ENCODE results near the gene LRRC3C. TPM values are rescaled to one million over a fixed set of nuclear protein-coding genes. Genes with fewer than 3 reads are reported as not detected.

The LRRC3C gene
- total and polyA plus RNA-seq, 4 donors, result 0.08 to 0.24 (median 0.17) TPM; not detected in 1

GRCh38 chr17:39894681-39895376 lies 32.7 kb upstream of the LRRC3C start:
- H3K27ac ChIP-seq (ENCODE audit: low read depth in 1 of 2, low read length in 2 of 2), result no peak overlapping the region
- 36% methylated on average over 3 of the region's 3 CpGs for WGBS
- no peak for DNase-seq (ENCODE audit: low spot score)
- no peaks in the 10 kb centered on the region for H3K27me3 ChIP-seq (ENCODE audit: control insufficient read depth in 4 of 4, insufficient read depth in 4 of 4, low read length in 3 of 4)
- H3K9ac ChIP-seq (ENCODE audit: low read depth in 1 of 2, low read length in 2 of 2), result no peak overlapping the region
- no peak overlapping the region for H3K4me3 ChIP-seq (ENCODE audit: low read depth in 1 of 3, low read length in 3 of 3)
- H3K9me3 ChIP-seq (ENCODE audit: control insufficient read depth in 4 of 4, low read length in 3 of 4), result no peaks in the 10 kb centered on the region
- H3K4me1 ChIP-seq (ENCODE audit: control insufficient read depth in 4 of 4, insufficient read depth in 4 of 4, low read length in 3 of 4), result no peaks in the 10 kb centered on the region
- TF ChIP-seq HNF4A (conservative IDR thresholded peaks at IDR 0.05), result no peak
- no peak for TF ChIP-seq FOXA2 (IDR thresholded peaks at IDR 0.05)
- TF ChIP-seq TAF1 (conservative IDR thresholded peaks at IDR 0.05), result no peak
- no peak for TF ChIP-seq GABPA (IDR thresholded peaks at IDR 0.05 in 1 of 2, conservative IDR thresholded peaks at IDR 0.05 in 1 of 2)
- H3K36me3 ChIP-seq (ENCODE audit: control insufficient read depth in 4 of 4, insufficient read depth in 3 of 4, low read depth in 1 of 4, low read length in 3 of 4), result no peaks in the 10 kb centered on the region

GRCh38 chr17:39898088-39898487 lies 29.4 kb upstream of the LRRC3C start:
- TF ChIP-seq ATF3 (IDR thresholded peaks at IDR 0.05) (no peak), RXRA (IDR thresholded peaks at IDR 0.05) (no peak), NR2F2 (IDR thresholded peaks at IDR 0.05) (no peak), FOXA1 (IDR thresholded peaks at IDR 0.05) (no peak), HNF4A (conservative IDR thresholded peaks at IDR 0.05) (no peak), EGR1 (IDR thresholded peaks at IDR 0.05; ENCODE audit: low read depth in 2 of 2) (no peak), RAD21 (IDR thresholded peaks at IDR 0.05) (no peak), TAF1 (conservative IDR thresholded peaks at IDR 0.05) (no peak), REST (IDR thresholded peaks at IDR 0.05) (no peak), YY1 (IDR thresholded peaks at IDR 0.05) (no peak), FOXA2 (IDR thresholded peaks at IDR 0.05) (no peak), MAX (IDR thresholded peaks at IDR 0.05) (no peak), ZBTB33 (IDR thresholded peaks at IDR 0.05) (no peak), GABPA (IDR thresholded peaks at IDR 0.05 in 1 of 2, conservative IDR thresholded peaks at IDR 0.05 in 1 of 2) (no peak), JUND (IDR thresholded peaks at IDR 0.05) (no peak), CTCF (IDR thresholded peaks at IDR 0.05; ENCODE audit: low read depth, low read length, missing input control) (no peak), SP1 (IDR thresholded peaks at IDR 0.05) (no peak), HNF4G (IDR thresholded peaks at IDR 0.05) (no peak)
- no peaks in the 10 kb centered on the region for H3K9me3 ChIP-seq (ENCODE audit: control insufficient read depth in 4 of 4, low read length in 3 of 4)
- H3K36me3 ChIP-seq (ENCODE audit: control insufficient read depth in 4 of 4, insufficient read depth in 3 of 4, low read depth in 1 of 4, low read length in 3 of 4), result peaks cover 0 to 2% (median under 1%) of the 10 kb centered on the region in 4 donors
- no peak overlapping the region for H3K9ac ChIP-seq (ENCODE audit: low read depth in 1 of 2, low read length in 2 of 2)
- no peak overlapping the region for H3K27ac ChIP-seq (ENCODE audit: low read depth in 1 of 2, low read length in 2 of 2)
- peaks cover 0 to 1% (median 0%) of the 10 kb centered on the region in 4 donors for H3K4me1 ChIP-seq (ENCODE audit: control insufficient read depth in 4 of 4, insufficient read depth in 4 of 4, low read length in 3 of 4)
- WGBS, result 97% methylated on average over 4 of the region's 4 CpGs
- H3K27me3 ChIP-seq (ENCODE audit: control insufficient read depth in 4 of 4, insufficient read depth in 4 of 4, low read length in 3 of 4), result no peaks in the 10 kb centered on the region
- no peak overlapping the region for H3K4me3 ChIP-seq (ENCODE audit: low read depth in 1 of 3, low read length in 3 of 3)
- no peak for DNase-seq (ENCODE audit: low spot score)

Data from liver (tissue), 9 donors.